Trophoblast cell (in vitro differentiated cells and primary cell): Measurements from ENCODE around the gene RELA.

ENCODE experiments used
- DNase-seq, 2 donors: peaks; one replicate each; pipeline ENCODE4 v3.0.0-alpha.2; 2016
- H2AFZ ChIP-seq: 2 replicates; pipeline ENCODE4 v1.6.1; 2013; ENCODE audit warnings: low read length, moderate library complexity, mild to moderate bottlenecking; ENCODE audit not compliant: insufficient read depth, poor library complexity
- H2AK5ac ChIP-seq: 2 replicates; pipeline ENCODE4 v1.6.1; 2013; ENCODE audit warnings: mild to moderate bottlenecking, low read length
- H2BK120ac ChIP-seq: 2 replicates; pipeline ENCODE4 v1.6.1; 2013; ENCODE audit warnings: low read length, mild to moderate bottlenecking, moderate library complexity; ENCODE audit not compliant: insufficient read depth, poor library complexity
- H2BK12ac ChIP-seq: 2 replicates; pipeline ENCODE4 v1.6.1; 2013; ENCODE audit warnings: mild to moderate bottlenecking, low read length, moderate library complexity
- H2BK5ac ChIP-seq: 2 replicates; pipeline ENCODE4 v1.6.1; 2013; ENCODE audit warnings: low read length, low read depth, moderate library complexity, mild to moderate bottlenecking; ENCODE audit not compliant: poor library complexity
- H3K14ac ChIP-seq: 2 replicates; pipeline ENCODE4 v1.6.1; 2013; ENCODE audit warnings: mild to moderate bottlenecking, low read length
- H3K18ac ChIP-seq: 2 replicates; pipeline ENCODE4 v1.6.1; 2013; ENCODE audit warnings: mild to moderate bottlenecking, low read length
- H3K23ac ChIP-seq: 2 replicates; pipeline ENCODE4 v1.6.1; 2013; ENCODE audit warnings: low read length
- H3K27ac ChIP-seq: 2 replicates; pipeline ENCODE4 v1.5.1; 2013; ENCODE audit warnings: low read depth, mild to moderate bottlenecking, inconsistent platforms, low read length, moderate library complexity
- H3K27me3 ChIP-seq: 2 replicates; pipeline ENCODE4 v1.6.1; 2013; ENCODE audit warnings: inconsistent platforms, mild to moderate bottlenecking, low read length, moderate library complexity; ENCODE audit not compliant: insufficient read depth
- H3K36me3 ChIP-seq, 2 experiments: 1 replicate in 1 of 2; 2 replicates in 1 of 2; pipeline ENCODE4 v1.6.1; 2013; ENCODE audit warnings: low read length in 2 of 2, mild to moderate bottlenecking in 2 of 2, moderate library complexity in 1 of 2; ENCODE audit not compliant: insufficient read depth in 2 of 2, control insufficient read depth in 1 of 2
- H3K4ac ChIP-seq: 2 replicates; pipeline ENCODE4 v1.6.1; 2013; ENCODE audit warnings: low read depth, mild to moderate bottlenecking, low read length, moderate library complexity
- H3K4me1 ChIP-seq, 2 experiments: 1 replicate in 1 of 2; 2 replicates in 1 of 2; pipeline ENCODE4 v1.6.1; 2013; ENCODE audit warnings: low read length in 2 of 2, mild to moderate bottlenecking in 2 of 2, moderate library complexity in 1 of 2; ENCODE audit not compliant: insufficient read depth in 2 of 2, control insufficient read depth in 1 of 2
- H3K4me2 ChIP-seq: 2 replicates; pipeline ENCODE4 v1.6.1; 2013; ENCODE audit warnings: inconsistent platforms, mild to moderate bottlenecking, low read length, moderate library complexity
- H3K4me3 ChIP-seq: 2 replicates; pipeline ENCODE4 v1.5.1; 2013; ENCODE audit warnings: mild to moderate bottlenecking, low read depth, low read length, inconsistent platforms
- H3K79me1 ChIP-seq: one replicate; pipeline ENCODE4 v1.6.1; 2013; ENCODE audit warnings: low read length
- H3K79me2 ChIP-seq: 2 replicates; pipeline ENCODE4 v1.6.1; 2013; ENCODE audit warnings: low read length, mild to moderate bottlenecking; ENCODE audit not compliant: control insufficient read depth, insufficient read depth, poor library complexity
- H3K9ac ChIP-seq: 2 replicates; pipeline ENCODE4 v1.6.1; 2013; ENCODE audit warnings: mild to moderate bottlenecking, low read length
- H3K9me3 ChIP-seq: 2 replicates; pipeline ENCODE4 v1.6.1; 2013; ENCODE audit warnings: low read depth, mild to moderate bottlenecking, control low read depth, inconsistent platforms, low read length; ENCODE audit not compliant: insufficient read depth
- H4K12ac ChIP-seq: 2 replicates; pipeline ENCODE4 v1.6.1; 2013; ENCODE audit warnings: low read depth, mild to moderate bottlenecking, low read length, moderate library complexity
- H4K8ac ChIP-seq: 2 replicates; pipeline ENCODE4 v1.6.1; 2013; ENCODE audit warnings: low read depth, mild to moderate bottlenecking, low read length, moderate library complexity
- H4K91ac ChIP-seq: one replicate; pipeline ENCODE4 v1.6.1; 2013; ENCODE audit warnings: low read depth, mild to moderate bottlenecking, low read length, moderate library complexity
- WGBS: extraction: QIAGEN DNeasy Blood & Tissue Kit; methylation state at CpG from one replicate; pipeline ENCODE4 v1.1.7; 2013; ENCODE audit warnings: missing lambda C conversion rate; ENCODE audit not compliant: insufficient read length, insufficient coverage; ENCODE audit errors: extremely low coverage; 5-methylcytosine and 5-hydroxymethylcytosine counted together

The RELA gene

DNA sequence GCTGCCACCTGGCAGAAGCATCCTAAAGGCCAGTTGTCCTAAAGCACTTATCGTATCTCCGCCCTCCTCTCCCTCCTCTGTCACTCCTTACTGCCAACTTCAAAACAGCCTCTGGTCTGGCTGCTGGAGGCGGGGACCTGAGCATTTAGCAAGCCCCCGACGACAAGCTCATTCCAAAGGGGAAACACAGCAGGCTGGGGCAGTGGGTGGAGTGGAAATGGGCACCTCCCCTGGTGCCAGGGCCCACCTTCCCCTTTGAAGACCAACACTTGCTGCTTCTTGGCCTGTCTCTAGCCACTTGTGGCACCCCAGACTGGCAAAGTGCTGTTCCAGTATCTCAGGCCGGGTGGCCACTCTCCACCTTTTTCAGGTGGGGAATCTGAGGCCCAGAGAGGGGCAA is 52.3 kb downstream of the RELA start:
- H2AK5ac ChIP-seq: no peak overlapping the region
- DNase-seq: no peak
- H3K23ac ChIP-seq: no peak overlapping the region
- peaks cover 13% of the 10 kb centered on the region for H3K79me1 ChIP-seq
- no peak overlapping the region for H3K9ac ChIP-seq
- H3K4me3 ChIP-seq: no peak overlapping the region
- H3K18ac ChIP-seq: no peak overlapping the region
- H4K91ac ChIP-seq: no peak overlapping the region
- no peak overlapping the region for H2BK5ac ChIP-seq
- no peaks in the 10 kb centered on the region for H3K27me3 ChIP-seq
- no peak overlapping the region for H3K4ac ChIP-seq
- H2BK12ac ChIP-seq: no peak overlapping the region
- H3K14ac ChIP-seq: no peak overlapping the region
- peaks cover 13% of the 10 kb centered on the region for H3K79me2 ChIP-seq
- no peak overlapping the region for H3K27ac ChIP-seq
- no peak overlapping the region for H4K12ac ChIP-seq
- H3K4me1 ChIP-seq: peaks cover 31 to 35% of the 10 kb centered on the region in 2 experiments
- peaks cover 6% of the 10 kb centered on the region for H3K9me3 ChIP-seq
- no peak overlapping the region for H2AFZ ChIP-seq
- no CpG with 5 or more reads among the region's 6 CpGs for WGBS
- no peak overlapping the region for H3K4me2 ChIP-seq
- peaks cover 44 to 54% of the 10 kb centered on the region in 2 experiments for H3K36me3 ChIP-seq
- no peak overlapping the region for H2BK120ac ChIP-seq
- no peak overlapping the region for H4K8ac ChIP-seq

DNA sequence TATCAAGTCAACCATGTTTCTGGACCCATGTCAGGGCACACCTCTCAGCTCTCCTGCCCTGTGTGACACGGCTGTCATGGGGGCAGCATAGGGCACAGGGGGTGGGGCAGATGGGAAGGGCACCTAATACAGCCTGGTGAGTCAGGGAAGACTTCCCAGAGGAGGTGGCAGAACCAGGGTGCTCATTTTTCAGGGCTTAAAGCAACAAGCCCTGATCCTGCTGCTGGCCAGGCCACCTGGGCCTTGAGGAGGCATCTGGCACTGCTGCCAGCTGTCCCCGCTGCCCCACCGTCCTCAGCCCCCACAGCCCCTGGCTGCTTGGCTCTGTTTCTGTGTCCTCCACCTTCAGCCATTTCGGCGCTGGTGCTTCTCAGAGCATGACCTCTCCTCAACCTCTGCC is 53.1 kb downstream of the RELA start:
- peaks cover 13% of the 10 kb centered on the region for H3K79me2 ChIP-seq
- no CpG with 5 or more reads among the region's 5 CpGs for WGBS
- H3K36me3 ChIP-seq: peaks cover 52 to 61% of the 10 kb centered on the region in 2 experiments

DNA sequence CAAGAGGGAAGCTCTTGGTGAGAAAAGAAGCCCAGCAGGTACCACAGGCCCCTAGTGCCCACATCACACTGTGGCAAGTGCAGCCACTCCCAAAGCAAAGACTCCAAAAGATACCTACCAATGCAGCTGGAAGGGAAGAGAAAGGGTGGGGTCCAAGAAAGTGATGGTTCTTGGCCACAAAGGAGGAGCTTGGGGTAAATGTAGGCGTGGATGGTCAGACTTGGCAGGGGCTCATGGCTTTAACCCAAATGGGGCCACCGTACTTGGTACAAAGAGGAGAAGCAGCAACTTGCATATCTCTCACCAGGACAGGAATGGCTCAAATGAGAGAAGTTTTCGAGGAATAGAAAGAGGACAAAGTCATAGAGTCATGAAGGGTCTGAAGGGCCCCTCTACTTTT is 53.5 kb downstream of the RELA start:
- Histone ChIP-seq H4K8ac (no peak overlapping the region), H3K14ac (no peak overlapping the region), H3K79me2 (peaks cover 11% of the 10 kb centered on the region), H3K4me3 (no peak overlapping the region), H3K27ac (no peak overlapping the region), H2BK12ac (no peak overlapping the region), H3K9me3 (peaks cover 6% of the 10 kb centered on the region), H2AFZ (no peak overlapping the region), H4K12ac (no peak overlapping the region), H3K4me1 (peaks cover 31 to 35% of the 10 kb centered on the region in 2 experiments), H2BK120ac (no peak overlapping the region), H3K9ac (no peak overlapping the region), H3K23ac (no peak overlapping the region), H3K4ac (no peak overlapping the region), H3K79me1 (peaks cover 7% of the 10 kb centered on the region), H2BK5ac (no peak overlapping the region), H3K27me3 (no peaks in the 10 kb centered on the region), H3K18ac (no peak overlapping the region), H3K36me3 (peaks cover 56 to 64% of the 10 kb centered on the region in 2 experiments), H2AK5ac (no peak overlapping the region), H4K91ac (no peak overlapping the region), H3K4me2 (no peak overlapping the region)
- DNase-seq: no peak
- WGBS: no CpG with 5 or more reads among the region's 3 CpGs

More for the DNA sequence above, 53.1 kb downstream of the RELA start:
- no peak overlapping the region for H3K14ac ChIP-seq
- H4K12ac ChIP-seq: no peak overlapping the region
- peaks cover 10% of the 10 kb centered on the region for H3K79me1 ChIP-seq
- peaks cover 6% of the 10 kb centered on the region for H3K9me3 ChIP-seq
- H2AK5ac ChIP-seq: no peak overlapping the region
- DNase-seq: no peak
- no peak overlapping the region for H3K9ac ChIP-seq
- H3K4ac ChIP-seq: no peak overlapping the region
- H3K4me1 ChIP-seq: peaks cover 31 to 35% of the 10 kb centered on the region in 2 experiments
- no peak overlapping the region for H4K91ac ChIP-seq
- no peak overlapping the region for H3K23ac ChIP-seq
- no peak overlapping the region for H3K18ac ChIP-seq
- no peaks in the 10 kb centered on the region for H3K27me3 ChIP-seq
- no peak overlapping the region for H3K4me2 ChIP-seq
- H2AFZ ChIP-seq: no peak overlapping the region
- H4K8ac ChIP-seq: no peak overlapping the region
- no peak overlapping the region for H2BK5ac ChIP-seq
- H3K27ac ChIP-seq: no peak overlapping the region
- no peak overlapping the region for H3K4me3 ChIP-seq
- H2BK120ac ChIP-seq: no peak overlapping the region
- H2BK12ac ChIP-seq: no peak overlapping the region

DNA sequence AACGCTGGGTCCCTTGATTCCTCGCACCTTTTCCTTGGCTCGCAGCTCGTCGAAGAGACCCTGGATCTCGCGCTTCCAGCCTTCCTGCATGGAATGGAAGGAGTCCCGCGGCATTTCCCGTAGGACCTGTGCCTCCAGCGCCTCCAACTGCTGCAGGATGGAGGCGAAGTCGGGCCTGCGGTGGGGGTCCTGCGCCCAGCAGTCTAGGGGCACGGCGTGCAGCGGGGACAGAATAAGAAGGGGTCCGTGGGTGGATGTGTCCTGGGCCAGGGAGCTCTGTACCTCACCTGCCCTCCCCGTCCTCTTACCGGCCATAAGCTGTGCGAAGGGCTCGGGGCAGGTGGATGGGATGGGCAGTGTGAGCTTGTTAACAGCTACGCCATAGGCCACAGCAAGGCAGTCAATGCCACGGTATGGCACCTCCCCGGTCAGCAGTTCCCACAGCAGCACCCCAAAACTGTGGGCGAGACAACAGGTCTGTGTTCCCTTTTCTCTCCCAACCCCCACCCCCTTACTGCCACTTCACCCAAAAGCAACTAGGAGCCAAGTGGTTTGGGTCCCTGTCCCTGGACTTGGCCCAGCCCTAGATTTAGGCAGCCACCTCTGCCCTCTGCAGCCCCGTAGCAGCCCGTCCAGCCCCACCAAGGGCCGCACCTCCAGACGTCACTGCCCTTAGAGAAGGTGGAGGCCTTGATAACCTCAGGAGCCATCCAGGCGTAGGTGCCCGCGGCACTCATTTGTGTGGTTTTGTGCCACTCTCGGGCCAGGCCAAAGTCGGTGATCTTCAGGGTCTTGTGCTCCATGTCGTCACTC is 54.9 kb downstream of the RELA start:
- Histone ChIP-seq H2AFZ (no peak overlapping the region), H3K9ac (no peak overlapping the region), H3K23ac (no peak overlapping the region), H3K14ac (no peak overlapping the region), H3K27ac (no peak overlapping the region), H3K4ac (no peak overlapping the region), H2BK12ac (no peak overlapping the region), H3K79me1 (peaks cover 2% of the 10 kb centered on the region), H3K18ac (no peak overlapping the region), H2BK5ac (no peak overlapping the region), H3K79me2 (peaks cover 4% of the 10 kb centered on the region), H2BK120ac (no peak overlapping the region), H4K8ac (no peak overlapping the region), H2AK5ac (no peak overlapping the region), H3K9me3 (peaks cover 9% of the 10 kb centered on the region), H3K4me3 (peak overlapping the region; percentile 34), H4K12ac (no peak overlapping the region), H3K36me3 (peaks cover 63 to 70% of the 10 kb centered on the region in 2 experiments), H4K91ac (no peak overlapping the region), H3K4me2 (peak overlapping the region; percentile 63), H3K4me1 (peaks cover 25 to 29% of the 10 kb centered on the region in 2 experiments), H3K27me3 (no peaks in the 10 kb centered on the region)
- no peak for DNase-seq
- no CpG with 5 or more reads among the region's 37 CpGs for WGBS
